Endothelial cell of umbilical vein (primary cell): Measurements from ENCODE around the gene EFNA4.

Experiments used
- POLR2A ChIP-seq: IDR thresholded peaks from 2 replicates; pipeline ENCODE4 v1.6.1; 2012; ENCODE audit warnings: low read depth, mild to moderate bottlenecking, control low read depth, low read length
- POLR2AphosphoS5 ChIP-seq: IDR thresholded peaks from 2 replicates; pipeline ENCODE4 v1.6.1; 2012; ENCODE audit warnings: low read depth, mild to moderate bottlenecking, control low read depth, low read length, moderate library complexity; ENCODE audit not compliant: insufficient read depth
- TF ChIP-seq, protein P1 (sequence below), 2 donors: IDR thresholded peaks; 1 replicate in 1 of 2; 2 replicates in 1 of 2; pipeline ENCODE4 v1.5.1; 2011; ENCODE audit warnings: low read length in 2 of 2, mild to moderate bottlenecking in 2 of 2, moderate library complexity in 2 of 2, control low read depth in 1 of 2, inconsistent platforms in 1 of 2, low read depth in 1 of 2; ENCODE audit not compliant: insufficient read depth in 1 of 2; ENCODE audit errors: extremely low read depth in 1 of 2

GRCh38 chr1:155110381-155110780, 46.8 kb downstream of the EFNA4 start:
- TF ChIP-seq, protein P1, sequence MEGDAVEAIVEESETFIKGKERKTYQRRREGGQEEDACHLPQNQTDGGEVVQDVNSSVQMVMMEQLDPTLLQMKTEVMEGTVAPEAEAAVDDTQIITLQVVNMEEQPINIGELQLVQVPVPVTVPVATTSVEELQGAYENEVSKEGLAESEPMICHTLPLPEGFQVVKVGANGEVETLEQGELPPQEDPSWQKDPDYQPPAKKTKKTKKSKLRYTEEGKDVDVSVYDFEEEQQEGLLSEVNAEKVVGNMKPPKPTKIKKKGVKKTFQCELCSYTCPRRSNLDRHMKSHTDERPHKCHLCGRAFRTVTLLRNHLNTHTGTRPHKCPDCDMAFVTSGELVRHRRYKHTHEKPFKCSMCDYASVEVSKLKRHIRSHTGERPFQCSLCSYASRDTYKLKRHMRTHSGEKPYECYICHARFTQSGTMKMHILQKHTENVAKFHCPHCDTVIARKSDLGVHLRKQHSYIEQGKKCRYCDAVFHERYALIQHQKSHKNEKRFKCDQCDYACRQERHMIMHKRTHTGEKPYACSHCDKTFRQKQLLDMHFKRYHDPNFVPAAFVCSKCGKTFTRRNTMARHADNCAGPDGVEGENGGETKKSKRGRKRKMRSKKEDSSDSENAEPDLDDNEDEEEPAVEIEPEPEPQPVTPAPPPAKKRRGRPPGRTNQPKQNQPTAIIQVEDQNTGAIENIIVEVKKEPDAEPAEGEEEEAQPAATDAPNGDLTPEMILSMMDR (IDR thresholded peaks at IDR 0.05; ENCODE audit: extremely low read depth in 1 of 2, insufficient read depth in 1 of 2, low read depth in 1 of 2, low read length in 2 of 2) = no peak
- TF ChIP-seq POLR2A (no peak), POLR2AphosphoS5 (no peak)
